Neural progenitor cell (in vitro differentiated cells): ENCODE results near the gene ZNF497. TPM values are rescaled to one million over a fixed set of nuclear protein-coding genes. Genes with fewer than 3 reads are reported as not detected.

Experiments
- DNase-seq: peaks from one replicate; pipeline ENCODE4 v3.0.0-alpha.2; 2016; ENCODE audit warnings: low spot score
- H2AFZ ChIP-seq: fragments of 200-600 bp; sonication (generic); replicated peaks from 2 replicates; pipeline ENCODE4 v1.6.1; 2016; ENCODE audit warnings: antibody characterized with exemption
- H3F3A ChIP-seq: fragments of 200-600 bp; sonication (generic); 2 replicates; pipeline ENCODE4 v1.6.1; 2016; ENCODE audit warnings: antibody characterized with exemption, low read depth
- H3K27ac ChIP-seq: fragments of 200-600 bp; sonication (generic); 2 replicates; pipeline ENCODE4 v1.5.1; 2016; ENCODE audit warnings: mild to moderate bottlenecking
- H3K27me3 ChIP-seq: fragments of 200-600 bp; sonication (generic); 2 replicates; pipeline ENCODE4 v1.6.1; 2016; ENCODE audit warnings: mild to moderate bottlenecking, moderate library complexity
- H3K36me3 ChIP-seq: fragments of 200-600 bp; sonication (generic); 2 replicates; pipeline ENCODE4 v1.5.1; 2016
- H3K4me1 ChIP-seq: fragments of 200-600 bp; sonication (generic); 2 replicates; pipeline ENCODE4 v1.6.1; 2016; ENCODE audit warnings: mixed run types
- H3K4me2 ChIP-seq: fragments of 200-600 bp; sonication (generic); 2 replicates; pipeline ENCODE4 v1.6.1; 2016
- H3K4me3 ChIP-seq: fragments of 200-600 bp; sonication (generic); 2 replicates; pipeline ENCODE4 v1.5.1; 2016
- H3K79me2 ChIP-seq: fragments of 200-600 bp; sonication (generic); 2 replicates; pipeline ENCODE4 v1.6.1; 2016; ENCODE audit warnings: low read depth
- H3K9ac ChIP-seq: fragments of 200-600 bp; sonication (generic); 2 replicates; pipeline ENCODE4 v1.6.1; 2016
- H3K9me3 ChIP-seq: fragments of 200-600 bp; sonication (generic); 2 replicates; pipeline ENCODE4 v1.5.1; 2016; ENCODE audit warnings: low read depth
- H4K20me1 ChIP-seq: fragments of 200-600 bp; sonication (generic); 2 replicates; pipeline ENCODE4 v1.6.1; 2016; ENCODE audit warnings: low read depth
- H3K27ac Mint-ChIP-seq: 3 replicates; pipeline ENCODE4 v1.8.0; 2021; ENCODE audit warnings: mixed read lengths
- H3K27me3 Mint-ChIP-seq: 2 replicates; pipeline ENCODE4 v1.8.0; 2022; ENCODE audit warnings: low read depth, mild to moderate bottlenecking, inconsistent platforms, moderate library complexity, mixed read lengths; ENCODE audit not compliant: insufficient read depth
- H3K36me3 Mint-ChIP-seq: 3 replicates; pipeline ENCODE4 v1.8.0; 2021; ENCODE audit warnings: mixed read lengths
- H3K4me1 Mint-ChIP-seq: 3 replicates; pipeline ENCODE4 v1.8.0; 2021; ENCODE audit warnings: mixed read lengths
- H3K4me3 Mint-ChIP-seq: 3 replicates; pipeline ENCODE4 v1.8.0; 2021; ENCODE audit warnings: mild to moderate bottlenecking, moderate library complexity, mixed read lengths
- H3K9me3 Mint-ChIP-seq: 3 replicates; pipeline ENCODE4 v1.8.0; 2020; ENCODE audit warnings: mixed read lengths
- EZH2 ChIP-seq: fragments of 200-600 bp; sonication (generic); IDR thresholded peaks from 2 replicates; pipeline ENCODE4 v1.6.1; 2017; ENCODE audit warnings: antibody characterized with exemption, mild to moderate bottlenecking, moderate library complexity
- EZH2phosphoT487 ChIP-seq: fragments of 200-600 bp; sonication (generic); IDR thresholded peaks from 2 replicates; pipeline ENCODE4 v1.6.1; 2017; ENCODE audit warnings: antibody characterized with exemption
- total RNA-seq: library from RNA; depleted of rRNA; stranded (reverse); fragments of >200 nt; gene quantifications from 2 replicates; pipeline ENCODE4 v1.2.3, GENCODE V29; 2015; ENCODE audit warnings: low replicate concordance
- TF ChIP-seq, protein P1 (sequence below): fragments of 200-600 bp; sonication (generic); IDR thresholded peaks from 2 replicates; pipeline ENCODE4 v1.5.1; 2017; ENCODE audit warnings: antibody characterized with exemption, mild to moderate bottlenecking

The ZNF497 gene
- total RNA-seq, 1 donor from 2014 or later: 3.7 TPM

DNA sequence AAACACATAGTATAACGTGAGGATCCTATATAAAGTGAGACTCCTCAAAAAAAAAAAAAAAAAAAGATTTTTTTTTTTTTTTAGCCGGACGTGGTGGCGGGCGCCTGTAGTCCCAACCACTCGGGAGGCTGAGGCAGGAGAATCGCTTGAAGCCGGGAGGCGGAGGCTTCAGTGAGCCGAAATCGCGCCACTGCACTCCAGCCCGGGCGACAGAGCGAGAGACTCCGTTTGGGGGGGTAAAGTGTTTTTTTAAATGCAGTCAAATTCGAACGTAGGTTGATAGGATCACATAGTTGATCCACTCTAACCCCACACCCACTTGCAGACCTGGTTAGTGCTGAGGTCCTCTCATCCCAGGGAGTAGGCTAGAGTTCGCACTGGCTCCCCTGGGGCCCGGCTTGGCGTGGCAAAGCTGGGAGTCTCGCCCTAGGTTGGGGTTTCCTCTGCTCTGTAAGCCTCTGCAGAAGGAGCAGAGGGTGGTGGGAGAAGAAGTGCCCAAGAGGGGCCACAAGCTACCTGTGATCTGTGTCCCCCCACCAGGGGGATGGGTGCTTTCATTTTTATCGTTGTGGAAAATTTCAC lies 39.4 kb upstream of the ZNF497 start:
- H3K4me1 ChIP-seq: peaks cover 3% of the 10 kb centered on the region
- H3F3A ChIP-seq: peaks cover 20% of the 10 kb centered on the region
- H4K20me1 ChIP-seq: no peaks in the 10 kb centered on the region
- peak overlapping the region; percentile 97 for H3K4me3 Mint-ChIP-seq
- H3K79me2 ChIP-seq: peaks cover 13% of the 10 kb centered on the region
- H3K9me3 ChIP-seq: no peaks in the 10 kb centered on the region
- no peaks in the 10 kb centered on the region for H3K36me3 ChIP-seq
- DNase-seq: no peak
- no peaks in the 10 kb centered on the region for H3K27me3 Mint-ChIP-seq
- H3K9ac ChIP-seq: peak overlapping the region; percentile 56
- peaks cover 25% of the 10 kb centered on the region for H3K4me1 Mint-ChIP-seq
- H3K27me3 ChIP-seq: peaks cover 8% of the 10 kb centered on the region
- H3K4me3 ChIP-seq: peak overlapping the region; percentile 68
- H3K27ac Mint-ChIP-seq: no peak overlapping the region
- no peak overlapping the region for H3K27ac ChIP-seq
- H3K36me3 Mint-ChIP-seq: peaks cover 17% of the 10 kb centered on the region
- peaks cover 13% of the 10 kb centered on the region for H3K9me3 Mint-ChIP-seq
- no peak overlapping the region for H2AFZ ChIP-seq
- H3K4me2 ChIP-seq: peak overlapping the region; percentile 71
- TF ChIP-seq EZH2phosphoT487: no peak
- TF ChIP-seq EZH2: no peak
- TF ChIP-seq, protein P1, sequence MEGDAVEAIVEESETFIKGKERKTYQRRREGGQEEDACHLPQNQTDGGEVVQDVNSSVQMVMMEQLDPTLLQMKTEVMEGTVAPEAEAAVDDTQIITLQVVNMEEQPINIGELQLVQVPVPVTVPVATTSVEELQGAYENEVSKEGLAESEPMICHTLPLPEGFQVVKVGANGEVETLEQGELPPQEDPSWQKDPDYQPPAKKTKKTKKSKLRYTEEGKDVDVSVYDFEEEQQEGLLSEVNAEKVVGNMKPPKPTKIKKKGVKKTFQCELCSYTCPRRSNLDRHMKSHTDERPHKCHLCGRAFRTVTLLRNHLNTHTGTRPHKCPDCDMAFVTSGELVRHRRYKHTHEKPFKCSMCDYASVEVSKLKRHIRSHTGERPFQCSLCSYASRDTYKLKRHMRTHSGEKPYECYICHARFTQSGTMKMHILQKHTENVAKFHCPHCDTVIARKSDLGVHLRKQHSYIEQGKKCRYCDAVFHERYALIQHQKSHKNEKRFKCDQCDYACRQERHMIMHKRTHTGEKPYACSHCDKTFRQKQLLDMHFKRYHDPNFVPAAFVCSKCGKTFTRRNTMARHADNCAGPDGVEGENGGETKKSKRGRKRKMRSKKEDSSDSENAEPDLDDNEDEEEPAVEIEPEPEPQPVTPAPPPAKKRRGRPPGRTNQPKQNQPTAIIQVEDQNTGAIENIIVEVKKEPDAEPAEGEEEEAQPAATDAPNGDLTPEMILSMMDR: no peak

DNA sequence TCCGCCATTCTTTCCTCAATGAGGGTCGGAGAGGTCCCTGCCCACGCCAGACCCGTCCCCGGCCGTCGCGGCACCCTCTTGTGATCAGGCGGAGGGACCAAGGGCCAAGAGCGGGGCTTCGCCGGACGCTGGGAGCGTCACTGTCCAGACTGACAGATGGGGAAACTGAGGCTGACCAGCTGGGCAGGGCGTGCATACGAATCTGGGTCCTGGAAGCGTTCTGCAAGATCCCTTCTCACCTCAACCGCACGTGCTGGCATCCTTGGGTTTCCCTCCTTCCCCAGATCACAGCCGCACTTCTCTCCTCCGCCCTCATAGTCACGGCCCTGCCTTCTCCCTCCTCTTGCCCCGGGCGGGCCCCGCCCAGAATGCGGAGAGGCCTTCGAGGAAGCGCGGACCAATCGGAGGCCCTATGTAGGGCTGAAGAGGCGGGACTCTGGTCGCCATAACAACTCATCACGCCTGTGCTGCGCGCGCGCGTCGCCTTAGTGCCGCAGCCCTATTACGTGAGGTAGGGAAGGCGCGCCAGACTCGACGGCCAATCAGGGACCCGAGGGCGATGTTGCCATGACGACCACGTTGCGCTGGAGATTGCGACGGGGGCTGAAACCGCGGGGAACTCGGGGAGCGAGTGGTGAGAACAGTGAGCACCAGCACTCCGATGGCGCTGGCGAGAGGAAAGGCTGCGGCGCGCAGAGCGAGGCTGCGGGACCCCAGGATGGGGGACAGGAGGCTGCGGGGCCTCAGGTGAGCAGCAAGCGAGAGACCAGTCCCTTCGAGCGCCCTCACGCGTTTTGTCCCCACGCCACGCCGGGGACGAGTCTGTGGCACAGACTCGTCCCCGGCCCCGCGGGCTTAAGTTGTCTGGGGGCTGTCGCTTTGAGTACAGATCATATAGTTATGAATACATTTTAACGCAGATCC lies 38.6 kb upstream of the ZNF497 start:
- H2AFZ ChIP-seq: no peak overlapping the region
- no peaks in the 10 kb centered on the region for H4K20me1 ChIP-seq
- DNase-seq: peak; percentile 100
- peaks cover 16% of the 10 kb centered on the region for H3K27me3 ChIP-seq
- H3K27me3 Mint-ChIP-seq: no peaks in the 10 kb centered on the region
- peaks cover 11% of the 10 kb centered on the region for H3K36me3 Mint-ChIP-seq
- no peaks in the 10 kb centered on the region for H3K9me3 ChIP-seq
- H3K27ac ChIP-seq: no peak overlapping the region
- TF ChIP-seq, protein P1: no peak
- no peak for TF ChIP-seq EZH2phosphoT487
- TF ChIP-seq EZH2: no peak
- H3K4me2 ChIP-seq: peak overlapping the region; percentile 81
- H3K4me3 Mint-ChIP-seq: peak overlapping the region; percentile 97
- H3K4me1 ChIP-seq: peaks cover 3% of the 10 kb centered on the region
- peaks cover 7% of the 10 kb centered on the region for H3K9me3 Mint-ChIP-seq
- H3K36me3 ChIP-seq: no peaks in the 10 kb centered on the region
- peaks cover 13% of the 10 kb centered on the region for H3F3A ChIP-seq
- H3K79me2 ChIP-seq: peaks cover 13% of the 10 kb centered on the region
- peak overlapping the region; percentile 90 for H3K27ac Mint-ChIP-seq
- H3K4me3 ChIP-seq: peak overlapping the region; percentile 68
- H3K4me1 Mint-ChIP-seq: peaks cover 17% of the 10 kb centered on the region
- peak overlapping the region; percentile 56 for H3K9ac ChIP-seq

DNA sequence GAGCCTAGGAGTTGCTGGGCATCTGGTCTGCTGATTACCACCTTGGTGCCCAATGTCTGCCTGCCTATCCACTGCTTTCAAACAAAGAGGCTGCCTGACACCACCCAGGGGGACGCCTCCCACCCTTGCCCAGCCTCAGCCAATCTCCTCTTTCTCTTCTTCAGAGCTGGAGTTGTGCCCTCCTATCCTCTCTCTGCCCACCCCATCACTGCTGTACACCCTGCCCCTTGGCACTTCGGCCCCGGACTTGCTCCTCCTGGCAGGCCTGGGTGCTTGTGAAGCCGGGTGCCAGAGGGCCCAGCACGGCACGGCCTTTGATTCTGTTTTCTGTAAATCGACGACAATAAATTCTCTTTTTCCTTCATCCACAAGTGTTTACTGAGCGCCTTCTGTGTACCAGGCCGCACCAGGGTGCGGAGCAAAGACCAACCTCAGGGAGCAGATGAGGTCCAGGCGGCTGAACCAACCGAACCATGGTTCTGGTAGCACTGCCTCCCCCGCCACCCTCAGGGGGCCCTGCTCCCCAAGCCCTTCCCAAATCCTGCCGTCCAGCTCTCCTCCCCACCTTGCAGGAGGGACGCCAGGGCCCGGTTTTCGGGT lies 37.9 kb upstream of the ZNF497 start:
- peaks cover 13% of the 10 kb centered on the region for H3K36me3 Mint-ChIP-seq
- peak overlapping the region; percentile 97 for H3K4me3 Mint-ChIP-seq
- Histone ChIP-seq H3F3A (peaks cover 13% of the 10 kb centered on the region), H3K4me2 (peak overlapping the region; percentile 81), H3K4me1 (peaks cover 3% of the 10 kb centered on the region), H3K36me3 (no peaks in the 10 kb centered on the region), H3K27ac (no peak overlapping the region), H4K20me1 (no peaks in the 10 kb centered on the region), H3K4me3 (peak overlapping the region; percentile 68), H2AFZ (no peak overlapping the region), H3K79me2 (peaks cover 13% of the 10 kb centered on the region), H3K27me3 (peaks cover 23% of the 10 kb centered on the region), H3K9ac (no peak overlapping the region), H3K9me3 (no peaks in the 10 kb centered on the region)
- peaks cover 17% of the 10 kb centered on the region for H3K4me1 Mint-ChIP-seq
- H3K9me3 Mint-ChIP-seq: peaks cover 7% of the 10 kb centered on the region
- no peak for DNase-seq
- no peak for TF ChIP-seq EZH2
- no peak for TF ChIP-seq EZH2phosphoT487
- TF ChIP-seq, protein P1: no peak
- H3K27me3 Mint-ChIP-seq: no peaks in the 10 kb centered on the region
- H3K27ac Mint-ChIP-seq: peak overlapping the region; percentile 90
